OCI-LY7 (cell line): Measurements from ENCODE around the gene IL1A. TPM values are rescaled to one million over a fixed set of nuclear protein-coding genes. Genes with fewer than 3 reads are reported as not detected.

Source experiments
- BruUV-seq: library from RNA; stranded (reverse); fragments of 400-500 nt; replicated peaks from 2 replicates; lab custom pipeline; 2021; lab: Mats Ljungman, UMichigan
- CTCF ChIA-PET: fragments of 300-600 bp; sonication (Branson Sonifier 250); formaldehyde crosslinking; loops from one replicate; lab custom pipeline; 2022; ENCODE audit warnings: antibody characterized with exemption; ENCODE audit not compliant: unreplicated experiment; lab: Charles Lee
- POLR2A ChIA-PET: fragments of 300-600 bp; sonication (Branson Sonifier 250); formaldehyde crosslinking; loops from one replicate; lab custom pipeline; 2022; ENCODE audit warnings: antibody characterized with exemption; lab: Charles Lee
- DNase-seq: peaks from one replicate; pipeline ENCODE4 v3.0.0-alpha.2; 2015; ENCODE audit warnings: low spot score
- H2AFZ ChIP-seq: fragments of 200-600 bp; sonication (generic), shearing (Covaris generic); 2 replicates; pipeline ENCODE4 v1.6.1; 2014; ENCODE audit warnings: mild to moderate bottlenecking, antibody characterized with exemption, low read length, moderate library complexity
- H3K27ac ChIP-seq: fragments of 200-600 bp; sonication (generic); 2 replicates; pipeline ENCODE4 v1.5.1; 2014; ENCODE audit warnings: mixed run types, low read depth, mild to moderate bottlenecking, moderate library complexity, low read length, inconsistent platforms; ENCODE audit not compliant: poor library complexity, severe bottlenecking
- H3K36me3 ChIP-seq: fragments of 200-600 bp; sonication (generic); 2 replicates; pipeline ENCODE4 v1.6.1; 2014; ENCODE audit warnings: mild to moderate bottlenecking, antibody characterized with exemption, low read length, moderate library complexity, mixed read lengths; ENCODE audit not compliant: insufficient read depth
- H3K4me1 ChIP-seq: fragments of 200-600 bp; sonication (generic); 2 replicates; pipeline ENCODE4 v1.5.1; 2014; ENCODE audit warnings: mild to moderate bottlenecking, low read length; ENCODE audit not compliant: insufficient read depth, poor library complexity, severe bottlenecking
- H3K4me2 ChIP-seq: fragments of 200-600 bp; sonication (generic); 2 replicates; pipeline ENCODE4 v1.6.1; 2014; ENCODE audit warnings: mild to moderate bottlenecking, low read length
- H3K4me3 ChIP-seq: fragments of 200-600 bp; sonication (generic); 2 replicates; pipeline ENCODE4 v1.5.1; 2014; ENCODE audit warnings: mild to moderate bottlenecking, low read depth, low read length; ENCODE audit not compliant: poor library complexity, severe bottlenecking
- H3K79me2 ChIP-seq: fragments of 200-600 bp; sonication (generic); 2 replicates; pipeline ENCODE4 v1.6.1; 2016; ENCODE audit warnings: low read depth, mild to moderate bottlenecking, low read length, moderate library complexity, mixed read lengths; ENCODE audit not compliant: insufficient read depth
- H3K9me2 ChIP-seq: fragments of 200-600 bp; sonication (generic); 2 replicates; pipeline ENCODE4 v1.6.1; 2016; ENCODE audit warnings: mild to moderate bottlenecking, low read length, mixed read lengths; ENCODE audit not compliant: insufficient read depth
- H3K9me3 ChIP-seq: fragments of 200-600 bp; sonication (generic); 2 replicates; pipeline ENCODE4 v1.6.1; 2014; ENCODE audit warnings: mild to moderate bottlenecking, mixed run types, low read length, mixed read lengths
- H4K20me1 ChIP-seq: fragments of 200-600 bp; sonication (generic); 2 replicates; pipeline ENCODE4 v1.6.1; 2014; ENCODE audit warnings: mild to moderate bottlenecking, antibody characterized with exemption, low read length, moderate library complexity, mixed read lengths; ENCODE audit not compliant: insufficient read depth
- EZH2phosphoT487 ChIP-seq: fragments of 200-600 bp; sonication (generic); IDR thresholded peaks from 2 replicates; pipeline ENCODE4 v1.6.1; 2018; ENCODE audit warnings: low read depth, borderline replicate concordance, mild to moderate bottlenecking, mixed run types, antibody characterized with exemption, low read length, moderate library complexity, mixed read lengths
- intact Hi-C: fragments of 100-400 bp; cut with micrococcal nuclease; formaldehyde crosslinking; loops from one replicate; pipeline ENCODE4 v1.10.0; 2022; ENCODE audit not compliant: unreplicated experiment
- total RNA-seq, 2 experiments: library from RNA; depleted of rRNA in 1 of 2; stranded (reverse); fragments of >200 nt in 1 of 2; shearing (Covaris generic) in 1 of 2; gene quantifications; 2 replicates each; pipeline ENCODE4 v1.2.3, GENCODE V29; 2014 to 2022
- TF ChIP-seq, protein P1 (sequence below): fragments of 200-600 bp; sonication (generic); conservative IDR thresholded peaks from 2 replicates; pipeline ENCODE4 v1.5.1; 2014; ENCODE audit warnings: mild to moderate bottlenecking, antibody characterized with exemption, low read length, moderate library complexity, mixed read lengths

IL1A gene
- total RNA-seq, 2 experiments from 2014 or later: not detected

DNA sequence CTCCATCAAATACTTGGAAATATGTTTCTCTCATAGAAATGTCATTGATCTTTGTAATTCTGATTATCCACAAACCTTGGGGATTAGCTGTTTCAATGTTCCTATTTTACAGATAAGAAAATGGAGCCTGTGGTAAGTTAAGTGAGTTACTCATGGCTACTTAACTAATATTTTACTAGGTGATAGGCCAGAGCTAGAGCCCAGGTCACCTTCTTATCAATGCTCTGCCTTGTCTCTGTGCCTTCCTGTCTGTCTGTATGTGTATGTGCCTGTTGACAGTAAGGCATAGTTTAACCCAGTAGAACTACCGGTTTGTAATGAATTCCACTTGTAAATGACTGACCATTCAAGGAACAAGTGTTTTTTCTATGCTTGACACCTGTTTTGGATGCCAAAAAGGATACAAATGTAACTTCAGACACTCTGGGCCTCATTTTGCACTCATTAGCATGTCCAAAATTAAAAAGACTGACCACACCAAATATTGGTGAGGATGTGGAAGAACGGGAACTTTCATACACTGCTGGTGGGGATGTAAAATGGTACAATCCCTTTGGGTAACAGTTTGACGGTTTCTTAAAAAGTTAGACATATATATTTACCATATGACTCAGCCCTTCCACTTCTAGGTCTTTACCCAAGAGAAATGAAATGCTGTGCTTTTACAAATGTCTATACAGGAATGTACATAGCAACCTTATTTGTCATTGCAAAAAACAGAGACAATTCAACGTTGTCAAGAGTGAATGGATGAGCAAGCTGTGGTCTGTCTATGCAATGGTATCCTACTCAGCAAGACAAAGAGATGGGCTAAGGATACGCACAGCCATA, 19.6 kb upstream of the IL1A start:
- Histone ChIP-seq H3K4me3 (no peak overlapping the region), H3K79me2 (no peaks in the 10 kb centered on the region), H4K20me1 (no peaks in the 10 kb centered on the region), H3K4me1 (no peaks in the 10 kb centered on the region), H2AFZ (no peak overlapping the region), H3K9me3 (0 out of 2 replicates have a peak, but pooled peaks cover 9% of the 10 kb centered on the region), H3K4me2 (no peak overlapping the region), H3K9me2 (no peaks in the 10 kb centered on the region), H3K36me3 (no peaks in the 10 kb centered on the region), H3K27ac (no peak overlapping the region)
- BruUV-seq: no TSS peak
- TF ChIP-seq EZH2phosphoT487: no peak
- TF ChIP-seq, protein P1, sequence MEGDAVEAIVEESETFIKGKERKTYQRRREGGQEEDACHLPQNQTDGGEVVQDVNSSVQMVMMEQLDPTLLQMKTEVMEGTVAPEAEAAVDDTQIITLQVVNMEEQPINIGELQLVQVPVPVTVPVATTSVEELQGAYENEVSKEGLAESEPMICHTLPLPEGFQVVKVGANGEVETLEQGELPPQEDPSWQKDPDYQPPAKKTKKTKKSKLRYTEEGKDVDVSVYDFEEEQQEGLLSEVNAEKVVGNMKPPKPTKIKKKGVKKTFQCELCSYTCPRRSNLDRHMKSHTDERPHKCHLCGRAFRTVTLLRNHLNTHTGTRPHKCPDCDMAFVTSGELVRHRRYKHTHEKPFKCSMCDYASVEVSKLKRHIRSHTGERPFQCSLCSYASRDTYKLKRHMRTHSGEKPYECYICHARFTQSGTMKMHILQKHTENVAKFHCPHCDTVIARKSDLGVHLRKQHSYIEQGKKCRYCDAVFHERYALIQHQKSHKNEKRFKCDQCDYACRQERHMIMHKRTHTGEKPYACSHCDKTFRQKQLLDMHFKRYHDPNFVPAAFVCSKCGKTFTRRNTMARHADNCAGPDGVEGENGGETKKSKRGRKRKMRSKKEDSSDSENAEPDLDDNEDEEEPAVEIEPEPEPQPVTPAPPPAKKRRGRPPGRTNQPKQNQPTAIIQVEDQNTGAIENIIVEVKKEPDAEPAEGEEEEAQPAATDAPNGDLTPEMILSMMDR: no peak
- no peak for DNase-seq
- ChIA-PET POLR2A (interaction anchor here (1.3 kb wide), 1 partner anchor 9 kb away, joined by 4 read pairs; no protein-coding TSS in a partner anchor), CTCF (no interaction called here)
- intact Hi-C loops: no loop called here

DNA sequence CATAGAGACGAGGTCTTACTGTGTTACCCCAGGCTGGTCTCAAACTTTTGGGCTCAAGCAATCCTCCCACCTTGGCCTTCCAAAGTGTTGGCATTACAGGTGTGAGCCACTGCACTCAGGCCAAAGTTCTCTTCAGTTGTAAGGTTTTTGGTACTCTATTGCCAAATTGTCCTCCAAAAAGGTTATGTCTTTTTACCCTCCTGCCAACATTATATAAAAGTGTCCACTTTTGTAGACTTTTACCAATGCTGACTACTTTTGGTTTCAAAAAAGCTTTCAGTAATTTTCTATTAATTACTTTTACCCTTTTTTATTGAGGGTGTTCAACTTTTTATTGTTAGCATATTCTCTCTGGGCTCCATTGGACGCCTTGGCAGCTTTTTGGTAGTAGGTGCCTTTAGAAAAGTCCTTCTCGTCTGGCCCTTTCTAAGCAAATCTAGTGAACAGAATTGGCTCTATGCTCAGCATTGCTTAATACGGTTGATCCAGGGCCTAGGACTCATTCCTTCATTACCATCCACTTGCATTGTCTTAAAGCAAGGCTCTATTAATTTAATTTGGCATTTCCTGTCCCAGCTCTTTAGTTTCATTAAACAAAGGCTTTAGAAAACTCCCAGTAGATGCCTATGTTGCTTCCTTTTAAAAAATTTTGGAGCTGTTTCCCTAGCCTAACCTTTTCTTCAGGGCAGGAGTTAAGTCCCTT, 16.7 kb upstream of the IL1A start:
- H4K20me1 ChIP-seq: no peaks in the 10 kb centered on the region
- no peak overlapping the region for H3K4me3 ChIP-seq
- no peak overlapping the region for H3K27ac ChIP-seq
- no peak overlapping the region for H2AFZ ChIP-seq
- POLR2A ChIA-PET: no interaction called here
- H3K4me1 ChIP-seq: no peaks in the 10 kb centered on the region
- DNase-seq: no peak
- no peaks in the 10 kb centered on the region for H3K9me3 ChIP-seq
- H3K36me3 ChIP-seq: no peaks in the 10 kb centered on the region
- H3K9me2 ChIP-seq: no peaks in the 10 kb centered on the region
- BruUV-seq: no TSS peak
- intact Hi-C loops: no loop called here
- TF ChIP-seq EZH2phosphoT487: no peak
- TF ChIP-seq, protein P1: no peak
- H3K79me2 ChIP-seq: no peaks in the 10 kb centered on the region
- CTCF ChIA-PET: no interaction called here
- H3K4me2 ChIP-seq: no peak overlapping the region
